CD4-positive, alpha-beta T cell (primary cell): ENCODE results near the gene FAM53B. TPM values are rescaled to one million over a fixed set of nuclear protein-coding genes. Genes with fewer than 3 reads are reported as not detected.

Experiments used
- ATAC-seq: fragments of 200-7000 bp; cut with Tn5 transposase; one replicate; pipeline ENCODE4 v1.10.0; 2022; ENCODE audit warnings: mild to moderate bottlenecking; ENCODE audit not compliant: poor library complexity
- CTCF ChIA-PET: fragments of 350-600 bp; sonication (Branson Sonifier 250); formaldehyde crosslinking; loops from one replicate; lab custom pipeline; 2021; ENCODE audit warnings: antibody characterized with exemption, inconsistent platforms; lab: Charles Lee
- POLR2A ChIA-PET: fragments of 350-600 bp; sonication (Branson Sonifier 250); formaldehyde crosslinking; loops from one replicate; lab custom pipeline; 2021; ENCODE audit warnings: antibody characterized with exemption, inconsistent platforms; lab: Charles Lee
- DNase-seq, 14 experiments: peaks; one replicate each; pipeline ENCODE4 v3.0.0-alpha.2; 2013 to 2020; ENCODE audit warnings: mixed read lengths in 2 of 14
- H3K27ac ChIP-seq, 2 donors: one replicate each; pipeline versions ENCODE4 v1.5.1 to v1.7.0; 2013; ENCODE audit warnings: low read length in 2 of 2, low read depth in 1 of 2, mild to moderate bottlenecking in 1 of 2
- H3K27me3 ChIP-seq, 2 experiments: 1 replicate in 1 of 2; 2 replicates in 1 of 2; pipeline versions ENCODE4 v1.6.1 to v1.7.0; 2013; ENCODE audit warnings: low read length in 2 of 2, control low read depth in 1 of 2, mild to moderate bottlenecking in 1 of 2, moderate library complexity in 1 of 2; ENCODE audit not compliant: insufficient read depth in 2 of 2, control insufficient read depth in 1 of 2
- H3K36me3 ChIP-seq: one replicate; pipeline ENCODE4 v1.6.1; 2013; ENCODE audit warnings: low read length, control low read depth; ENCODE audit not compliant: insufficient read depth
- H3K4me1 ChIP-seq: one replicate; pipeline ENCODE4 v1.6.1; 2013; ENCODE audit warnings: low read length, control low read depth; ENCODE audit not compliant: insufficient read depth
- H3K4me3 ChIP-seq: one replicate; pipeline ENCODE4 v1.5.1; 2013; ENCODE audit warnings: mild to moderate bottlenecking, low read length, moderate library complexity
- H3K9me3 ChIP-seq, 2 experiments: 1 replicate in 1 of 2; 2 replicates in 1 of 2; pipeline versions ENCODE4 v1.6.1 to v1.7.0; 2013; ENCODE audit warnings: low read length in 2 of 2, mild to moderate bottlenecking in 2 of 2, control low read depth in 1 of 2, moderate library complexity in 1 of 2; ENCODE audit not compliant: control insufficient read depth in 1 of 2, insufficient read depth in 1 of 2
- H3K27ac Mint-ChIP-seq: one replicate; pipeline ENCODE4 v1.8.0; 2020; ENCODE audit warnings: mixed read lengths
- H3K27me3 Mint-ChIP-seq: one replicate; pipeline ENCODE4 v1.8.0; 2021; ENCODE audit warnings: mixed read lengths
- H3K36me3 Mint-ChIP-seq: one replicate; pipeline ENCODE4 v1.8.0; 2021; ENCODE audit warnings: low read depth, mixed read lengths
- H3K4me1 Mint-ChIP-seq: one replicate; pipeline ENCODE4 v1.8.0; 2021; ENCODE audit warnings: low read depth, mixed read lengths
- H3K4me3 Mint-ChIP-seq: one replicate; pipeline ENCODE4 v1.8.0; 2020; ENCODE audit warnings: mild to moderate bottlenecking, mixed read lengths
- H3K9me3 Mint-ChIP-seq: one replicate; pipeline ENCODE4 v1.8.0; 2020; ENCODE audit warnings: mixed read lengths
- intact Hi-C, 2 experiments: fragments of 100-400 bp; cut with DNase I in 1 of 2; cut with micrococcal nuclease in 1 of 2; formaldehyde crosslinking; loops; one replicate each; pipeline versions ENCODE4 v1.15.1 to v1.9.0; 2023 to 2025; cut with DNase I, micrococcal nuclease
- total RNA-seq, 174 experiments: library from RNA in 2 of 174; stranded (reverse) in 2 of 174; gene quantifications; one replicate each; pipeline ENCODE4 v1.2.3 and lab custom pipeline; 2021 to 2026
- TF ChIP-seq, protein P1 (sequence below): fragments of 200-600 bp; IDR thresholded peaks from one replicate; pipeline ENCODE4 v1.8.0; 2022; ENCODE audit warnings: antibody characterized with exemption, mild to moderate bottlenecking

The FAM53B gene
- total RNA-seq, 2 experiments from 2014 or later = 32.9 to 33.6 TPM

DNA sequence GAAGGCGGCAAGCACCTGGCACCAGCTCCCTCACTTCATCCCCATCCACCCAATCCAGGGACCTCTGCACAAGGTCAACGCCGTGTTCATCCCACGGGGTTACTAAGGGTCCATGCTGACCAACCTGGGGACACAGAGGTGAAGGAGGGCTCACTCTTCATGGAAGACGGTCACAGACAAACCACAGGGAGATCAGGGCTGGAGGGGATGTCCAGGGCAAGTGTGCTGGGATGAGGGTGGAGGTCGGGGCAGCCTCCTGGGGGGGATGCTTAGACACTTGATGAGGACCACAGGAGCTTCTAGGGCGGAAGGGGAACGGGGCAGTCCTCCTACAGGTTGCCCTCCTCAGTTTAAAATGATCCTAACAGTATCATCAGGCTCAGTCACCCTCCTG lies 46.7 kb downstream of the FAM53B start:
- Mint-ChIP-seq H3K36me3 (peaks cover 54% of the 10 kb centered on the region), H3K4me3 (peak overlapping the region; percentile 8), H3K27ac (peak overlapping the region; percentile 91), H3K27me3 (no peaks in the 10 kb centered on the region), H3K4me1 (peaks cover 89% of the 10 kb centered on the region), H3K9me3 (no peaks in the 10 kb centered on the region)
- CTCF ChIA-PET = interaction anchor here (1.2 to 3.3 kb wide), 8 partner anchors 8 to 61 kb away, joined by 3 to 24 read pairs (median 4); no protein-coding TSS in a partner anchor
- intact Hi-C loops = no loop called here
- ATAC-seq = no peak
- POLR2A ChIA-PET = interaction anchor here (1.0 to 4.7 kb wide), 15 partner anchors 9 to 70 kb away, joined by 3 to 49 read pairs (median 10); no protein-coding TSS in a partner anchor
- no peak for DNase-seq
- peaks cover 96% of the 10 kb centered on the region for H3K4me1 ChIP-seq
- H3K4me3 ChIP-seq = no peak overlapping the region
- H3K9me3 ChIP-seq = no peaks in the 10 kb centered on the region
- peak overlapping the region; percentile 74 to 85 for H3K27ac ChIP-seq
- TF ChIP-seq, protein P1, sequence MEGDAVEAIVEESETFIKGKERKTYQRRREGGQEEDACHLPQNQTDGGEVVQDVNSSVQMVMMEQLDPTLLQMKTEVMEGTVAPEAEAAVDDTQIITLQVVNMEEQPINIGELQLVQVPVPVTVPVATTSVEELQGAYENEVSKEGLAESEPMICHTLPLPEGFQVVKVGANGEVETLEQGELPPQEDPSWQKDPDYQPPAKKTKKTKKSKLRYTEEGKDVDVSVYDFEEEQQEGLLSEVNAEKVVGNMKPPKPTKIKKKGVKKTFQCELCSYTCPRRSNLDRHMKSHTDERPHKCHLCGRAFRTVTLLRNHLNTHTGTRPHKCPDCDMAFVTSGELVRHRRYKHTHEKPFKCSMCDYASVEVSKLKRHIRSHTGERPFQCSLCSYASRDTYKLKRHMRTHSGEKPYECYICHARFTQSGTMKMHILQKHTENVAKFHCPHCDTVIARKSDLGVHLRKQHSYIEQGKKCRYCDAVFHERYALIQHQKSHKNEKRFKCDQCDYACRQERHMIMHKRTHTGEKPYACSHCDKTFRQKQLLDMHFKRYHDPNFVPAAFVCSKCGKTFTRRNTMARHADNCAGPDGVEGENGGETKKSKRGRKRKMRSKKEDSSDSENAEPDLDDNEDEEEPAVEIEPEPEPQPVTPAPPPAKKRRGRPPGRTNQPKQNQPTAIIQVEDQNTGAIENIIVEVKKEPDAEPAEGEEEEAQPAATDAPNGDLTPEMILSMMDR = no peak
- no peaks in the 10 kb centered on the region for H3K27me3 ChIP-seq
- peaks cover 64% of the 10 kb centered on the region for H3K36me3 ChIP-seq

DNA sequence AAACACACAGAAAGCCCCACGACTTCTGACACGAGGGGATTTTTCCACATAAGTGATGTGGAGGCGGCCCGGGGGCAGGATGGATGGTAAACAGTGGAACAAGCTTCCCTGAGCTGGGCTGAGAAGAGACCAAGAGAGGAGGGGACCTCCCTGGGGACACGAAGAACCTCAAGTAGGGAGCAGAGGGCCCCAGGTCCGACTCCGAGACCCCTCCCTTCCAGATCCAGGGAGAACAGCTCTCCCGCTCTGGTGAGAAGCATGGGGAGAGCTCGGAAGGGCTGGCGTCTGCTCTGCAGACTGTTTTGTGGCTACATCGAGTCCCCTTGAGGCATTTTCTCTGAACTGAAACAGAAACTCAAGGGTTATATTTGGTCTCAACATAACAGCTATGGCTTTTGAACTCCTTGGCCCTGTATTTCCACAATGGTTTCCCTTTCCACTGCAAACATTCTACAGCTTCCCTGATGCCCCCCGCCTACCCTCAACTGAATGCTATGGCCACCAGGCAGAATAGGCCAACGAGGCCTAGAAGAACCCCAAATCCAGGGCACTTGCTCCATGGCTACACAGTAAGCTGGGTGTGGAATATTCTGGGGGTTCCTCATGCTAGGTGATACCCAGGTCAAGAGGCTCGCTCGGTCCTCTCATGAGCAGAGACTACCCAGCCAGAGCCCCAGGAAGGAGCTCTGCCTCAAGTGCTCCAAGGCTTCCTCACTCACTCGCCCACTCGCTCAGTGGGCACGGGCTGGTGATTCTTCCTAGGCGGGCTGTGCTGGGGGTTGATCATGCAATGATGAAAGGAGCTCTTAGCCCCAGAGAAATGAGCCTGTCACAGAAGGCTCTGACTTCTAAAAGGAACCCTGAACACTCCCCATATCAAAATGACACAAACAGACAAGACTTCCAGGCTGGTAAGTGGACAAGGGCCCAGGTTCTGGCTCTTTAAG lies 47.5 kb downstream of the FAM53B start:
- peaks cover 95% of the 10 kb centered on the region for H3K4me1 ChIP-seq
- Mint-ChIP-seq H3K27ac (peak overlapping the region; percentile 91), H3K27me3 (no peaks in the 10 kb centered on the region), H3K4me3 (peak overlapping the region; percentile 74), H3K9me3 (no peaks in the 10 kb centered on the region), H3K4me1 (peaks cover 83% of the 10 kb centered on the region), H3K36me3 (peaks cover 49% of the 10 kb centered on the region)
- peak overlapping the region; percentile 38 for H3K4me3 ChIP-seq
- no peaks in the 10 kb centered on the region for H3K27me3 ChIP-seq
- intact Hi-C loops = no loop called here
- TF ChIP-seq, protein P1 = no peak
- ATAC-seq = peak; percentile 61
- ChIA-PET POLR2A (interaction anchor here (0.6 to 4.7 kb wide), 18 partner anchors 8 to 75 kb away, joined by 3 to 49 read pairs (median 8); no protein-coding TSS in a partner anchor), CTCF (interaction anchor here (0.7 to 3.3 kb wide), 11 partner anchors 8 to 60 kb away, joined by 3 to 24 read pairs (median 4); no protein-coding TSS in a partner anchor)
- DNase-seq = peak in 6 of 14 experiments; percentile 21 to 79 (median 60)
- H3K9me3 ChIP-seq = no peaks in the 10 kb centered on the region
- H3K27ac ChIP-seq = peak overlapping the region; percentile 74 to 85
- H3K36me3 ChIP-seq = peaks cover 69% of the 10 kb centered on the region

DNA sequence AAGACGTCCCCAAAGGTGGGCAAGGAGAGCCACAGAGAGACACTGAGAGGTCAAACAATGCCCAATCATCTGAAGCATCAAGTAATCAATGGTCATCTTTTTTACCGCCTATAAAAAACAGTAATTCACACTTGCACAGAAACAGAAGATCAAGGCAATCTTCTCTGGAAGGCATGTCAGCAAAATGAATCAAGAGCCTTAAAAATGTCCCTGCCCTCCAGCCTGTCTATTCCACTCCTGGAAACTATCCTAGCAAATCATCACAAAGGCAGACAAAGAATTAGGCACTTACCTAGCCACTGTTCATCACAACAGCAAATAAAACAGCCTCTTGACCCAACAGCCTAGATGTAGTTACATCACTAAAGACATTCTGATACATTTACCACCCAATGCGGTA lies 48.9 kb downstream of the FAM53B start:
- no peak overlapping the region for H3K4me3 Mint-ChIP-seq
- peaks cover 86% of the 10 kb centered on the region for H3K4me1 ChIP-seq
- H3K27ac Mint-ChIP-seq = peak overlapping the region; percentile 91
- ATAC-seq (no peak), DNase-seq (no peak)
- peaks cover 68% of the 10 kb centered on the region for H3K36me3 ChIP-seq
- CTCF ChIA-PET = interaction anchor here (3.3 kb wide), 1 partner anchor 23 kb away, joined by 24 read pairs; no protein-coding TSS in a partner anchor
- POLR2A ChIA-PET = no interaction called here
- TF ChIP-seq, protein P1 = no peak
- peak overlapping the region in 1 of 2 donors; percentile 78 for H3K27ac ChIP-seq
- intact Hi-C loops = no loop called here
- no peaks in the 10 kb centered on the region for H3K27me3 ChIP-seq
- peaks cover 54% of the 10 kb centered on the region for H3K36me3 Mint-ChIP-seq
- H3K27me3 Mint-ChIP-seq = no peaks in the 10 kb centered on the region
- peaks cover 72% of the 10 kb centered on the region for H3K4me1 Mint-ChIP-seq
- H3K4me3 ChIP-seq = peak overlapping the region; percentile 6
- no peaks in the 10 kb centered on the region for H3K9me3 Mint-ChIP-seq
- H3K9me3 ChIP-seq = no peaks in the 10 kb centered on the region
